ENCODE results near the gene COX19. TPM values are rescaled to one million over a fixed set of nuclear protein-coding genes. Genes with fewer than 3 reads are reported as not detected.

Gene COX19
- polyA plus RNA-seq, 1 donor (not counting 4 experiments of a cell fraction or from before 2014, with no cell fraction given): 6.2 TPM

DNA sequence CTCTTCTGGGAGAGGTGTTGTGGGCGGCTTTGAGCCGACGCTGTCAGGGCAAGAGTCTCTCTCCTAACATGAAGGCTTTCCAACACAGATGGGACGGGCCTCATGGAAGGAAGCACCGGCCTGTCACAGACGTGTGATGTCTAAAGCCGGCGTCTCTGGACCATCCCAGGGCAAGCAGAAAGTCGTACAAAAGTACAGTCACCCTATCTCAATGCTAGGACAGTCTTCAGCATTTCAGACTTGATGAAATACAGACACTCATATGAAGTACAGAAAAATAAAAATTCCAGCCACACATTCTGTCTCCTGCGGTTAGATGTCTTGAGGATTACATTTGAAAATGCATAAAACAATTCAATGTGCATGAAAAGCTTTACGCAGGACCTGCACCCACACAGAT, 38.2 kb upstream of the COX19 start:
- dilution Hi-C loops (cut with MboI; ENCODE audit: extremely low pct_ligation_motif_present, low sequenced_read_pairs): no loop called here
- Histone ChIP-seq H3K4me2 (ENCODE audit: control insufficient read depth, extremely low read depth, insufficient read depth, low read depth, low read length) (no peak overlapping the region), H3K9me3 (ENCODE audit: control insufficient read depth, low read depth, low read length) (no peaks in the 10 kb centered on the region), H3K79me2 (ENCODE audit: control insufficient read depth, insufficient read depth, low read length) (peaks cover 12% of the 10 kb centered on the region), H4K20me1 (ENCODE audit: control insufficient read depth, extremely low read depth, insufficient read depth, low read length) (peaks cover 13% of the 10 kb centered on the region), H3K4me1 (ENCODE audit: control insufficient read depth, extremely low read depth, insufficient read depth, low read length) (peaks cover 8% of the 10 kb centered on the region), H3K27ac (ENCODE audit: control insufficient read depth, insufficient read depth, low read length) (no peak overlapping the region), H3K4me3 (ENCODE audit: control insufficient read depth in 2 of 3, extremely low read depth in 1 of 3, insufficient read depth in 2 of 3, low read depth in 1 of 3, low read length in 3 of 3) (no peak overlapping the region), H2AFZ (ENCODE audit: control insufficient read depth, low read length) (no peak overlapping the region), H3K36me3 (ENCODE audit: control insufficient read depth in 2 of 2, extremely low read depth in 1 of 2, insufficient read depth in 2 of 2, low read length in 2 of 2) (no peaks in the 10 kb centered on the region), H3K27me3 (ENCODE audit: control insufficient read depth, extremely low read depth, insufficient read depth, low read length) (no peaks in the 10 kb centered on the region), H3K9me1 (ENCODE audit: control insufficient read depth, extremely low read depth, insufficient read depth, low read length) (no peaks in the 10 kb centered on the region), H3K9ac (ENCODE audit: control insufficient read depth, extremely low read depth, insufficient read depth, low read length) (no peak overlapping the region)
- DNase-seq (ENCODE audit: low read depth, low spot score) (no peak), FAIRE-seq (no peak)
- TF ChIP-seq EZH2 (IDR thresholded peaks at IDR 0.05; ENCODE audit: low read length): no peak
- TF ChIP-seq, protein P1, sequence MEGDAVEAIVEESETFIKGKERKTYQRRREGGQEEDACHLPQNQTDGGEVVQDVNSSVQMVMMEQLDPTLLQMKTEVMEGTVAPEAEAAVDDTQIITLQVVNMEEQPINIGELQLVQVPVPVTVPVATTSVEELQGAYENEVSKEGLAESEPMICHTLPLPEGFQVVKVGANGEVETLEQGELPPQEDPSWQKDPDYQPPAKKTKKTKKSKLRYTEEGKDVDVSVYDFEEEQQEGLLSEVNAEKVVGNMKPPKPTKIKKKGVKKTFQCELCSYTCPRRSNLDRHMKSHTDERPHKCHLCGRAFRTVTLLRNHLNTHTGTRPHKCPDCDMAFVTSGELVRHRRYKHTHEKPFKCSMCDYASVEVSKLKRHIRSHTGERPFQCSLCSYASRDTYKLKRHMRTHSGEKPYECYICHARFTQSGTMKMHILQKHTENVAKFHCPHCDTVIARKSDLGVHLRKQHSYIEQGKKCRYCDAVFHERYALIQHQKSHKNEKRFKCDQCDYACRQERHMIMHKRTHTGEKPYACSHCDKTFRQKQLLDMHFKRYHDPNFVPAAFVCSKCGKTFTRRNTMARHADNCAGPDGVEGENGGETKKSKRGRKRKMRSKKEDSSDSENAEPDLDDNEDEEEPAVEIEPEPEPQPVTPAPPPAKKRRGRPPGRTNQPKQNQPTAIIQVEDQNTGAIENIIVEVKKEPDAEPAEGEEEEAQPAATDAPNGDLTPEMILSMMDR (optimal IDR thresholded peaks at IDR 0.05 in 1 of 3, IDR thresholded peaks at IDR 0.05 in 1 of 3, conservative IDR thresholded peaks at IDR 0.05 in 1 of 3; ENCODE audit: extremely low read depth in 1 of 3, insufficient read depth in 2 of 3, low read length in 3 of 3): no peak

GRCh38 chr7:1012716-1013095, 37.4 kb upstream of the COX19 start:
- Histone ChIP-seq H3K4me3 (ENCODE audit: control insufficient read depth in 2 of 3, extremely low read depth in 1 of 3, insufficient read depth in 2 of 3, low read depth in 1 of 3, low read length in 3 of 3) (no peak overlapping the region), H2AFZ (ENCODE audit: control insufficient read depth, low read length) (no peak overlapping the region), H3K27me3 (ENCODE audit: control insufficient read depth, extremely low read depth, insufficient read depth, low read length) (no peaks in the 10 kb centered on the region), H3K27ac (ENCODE audit: control insufficient read depth, insufficient read depth, low read length) (no peak overlapping the region), H3K4me2 (ENCODE audit: control insufficient read depth, extremely low read depth, insufficient read depth, low read depth, low read length) (no peak overlapping the region), H3K4me1 (ENCODE audit: control insufficient read depth, extremely low read depth, insufficient read depth, low read length) (peaks cover 8% of the 10 kb centered on the region), H3K36me3 (ENCODE audit: control insufficient read depth in 2 of 2, extremely low read depth in 1 of 2, insufficient read depth in 2 of 2, low read length in 2 of 2) (no peaks in the 10 kb centered on the region), H3K79me2 (ENCODE audit: control insufficient read depth, insufficient read depth, low read length) (peaks cover 12% of the 10 kb centered on the region), H3K9me3 (ENCODE audit: control insufficient read depth, low read depth, low read length) (no peaks in the 10 kb centered on the region), H3K9ac (ENCODE audit: control insufficient read depth, extremely low read depth, insufficient read depth, low read length) (no peak overlapping the region), H4K20me1 (ENCODE audit: control insufficient read depth, extremely low read depth, insufficient read depth, low read length) (peaks cover 11% of the 10 kb centered on the region), H3K9me1 (ENCODE audit: control insufficient read depth, extremely low read depth, insufficient read depth, low read length) (no peaks in the 10 kb centered on the region)
- DNase-seq (ENCODE audit: low read depth, low spot score): no peak
- dilution Hi-C loops (cut with MboI; ENCODE audit: extremely low pct_ligation_motif_present, low sequenced_read_pairs): no loop called here
- no peak for FAIRE-seq
- no peak for TF ChIP-seq EZH2 (IDR thresholded peaks at IDR 0.05; ENCODE audit: low read length)
- TF ChIP-seq, protein P1 (optimal IDR thresholded peaks at IDR 0.05 in 1 of 3, IDR thresholded peaks at IDR 0.05 in 1 of 3, conservative IDR thresholded peaks at IDR 0.05 in 1 of 3; ENCODE audit: extremely low read depth in 1 of 3, insufficient read depth in 2 of 3, low read length in 3 of 3): no peak

Data from keratinocyte (primary cell).